Measurements from ENCODE around the gene GLI1. TPM values are rescaled to one million over a fixed set of nuclear protein-coding genes. Genes with fewer than 3 reads are reported as not detected.
"Not testable (repeated sequence)": the region's sequence is repeated elsewhere in the genome, so short reads cannot be mapped to it uniquely, and the experiment has no call there.

Gene GLI1
- total RNA-seq, 1 donor from 2014 or later: 0.16 TPM

GRCh38 chr12:57498132-57498502, 38.5 kb downstream of the GLI1 start:
- no peak for DNase-seq

GRCh38 chr12:57498571-57498970, 39.0 kb downstream of the GLI1 start:
- DNase-seq: no peak

GRCh38 chr12:57500213-57500612, 40.6 kb downstream of the GLI1 start:
- no peak for DNase-seq

DNA sequence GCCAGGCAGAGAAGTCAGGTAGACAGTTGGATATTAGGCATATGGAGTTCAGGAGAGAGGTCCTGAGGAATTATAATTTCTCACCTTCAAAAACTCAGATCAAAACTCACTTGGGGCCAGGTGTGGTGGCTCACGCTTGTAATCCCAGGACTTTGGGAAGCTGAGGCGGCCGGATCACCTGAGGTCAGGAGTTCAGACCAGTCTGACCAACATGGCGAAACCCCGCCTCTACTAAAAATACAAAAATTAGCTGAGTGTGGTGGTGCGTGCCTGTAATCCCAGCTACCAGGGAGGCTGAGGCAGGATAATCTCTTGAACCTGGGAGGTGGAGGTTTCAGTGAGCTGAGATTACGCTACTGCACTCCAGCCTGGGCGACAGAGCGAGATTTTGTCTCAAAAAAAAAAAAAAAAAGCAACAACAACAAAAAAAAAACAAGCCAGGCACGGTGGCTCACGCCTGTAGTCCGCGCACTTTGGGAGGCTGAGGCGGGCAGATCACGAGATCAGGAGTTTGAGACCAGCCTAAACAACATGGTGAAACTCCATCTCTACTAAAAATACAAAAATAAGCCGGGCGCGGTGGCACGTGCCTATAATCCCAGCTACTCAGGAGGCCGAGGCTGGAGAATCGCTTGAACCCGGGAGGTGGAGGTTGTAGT, 42.9 kb downstream of the GLI1 start:
- DNase-seq: not testable (repeated sequence)

DNA sequence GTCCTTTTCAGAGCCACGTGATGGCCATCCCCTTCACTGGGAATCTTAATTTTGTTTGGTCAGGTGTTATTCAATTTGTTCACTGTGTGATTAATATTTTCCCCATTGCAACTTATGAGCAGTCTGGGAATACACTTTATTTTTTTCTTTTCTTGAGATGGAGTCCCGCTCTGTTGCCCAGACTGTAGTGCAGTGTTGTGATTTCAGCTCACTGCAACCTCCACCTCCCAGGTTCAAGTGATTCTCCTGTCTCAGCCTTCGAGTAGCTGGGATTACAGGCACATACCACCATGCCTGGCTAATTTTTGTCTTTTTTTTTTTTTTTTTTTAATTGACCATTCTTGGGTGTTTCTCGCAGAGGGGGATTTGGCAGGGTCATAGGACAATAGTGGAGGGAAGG, 47.0 kb downstream of the GLI1 start:
- not testable (repeated sequence) for DNase-seq

- not testable (repeated sequence) for DNase-seq
Observed at GRCh38 chr12:57507796-57508195, 48.2 kb downstream of the GLI1 start.

- no peak for DNase-seq
Observed at GRCh38 chr12:57511161-57511560, 51.6 kb downstream of the GLI1 start.

- DNase-seq: no peak
Observed at GRCh38 chr12:57511588-57512325, 52.2 kb downstream of the GLI1 start.

- no peak for DNase-seq
Observed at GRCh38 chr12:57512665-57513064, 53.1 kb downstream of the GLI1 start.

- no peak for DNase-seq
Observed at GRCh38 chr12:57513266-57513665, 53.7 kb downstream of the GLI1 start.

GRCh38 chr12:57513677-57514076, 54.1 kb downstream of the GLI1 start:
- not testable (repeated sequence) for DNase-seq

GRCh38 chr12:57514246-57514645, 54.7 kb downstream of the GLI1 start:
- not testable (repeated sequence) for DNase-seq

DNA sequence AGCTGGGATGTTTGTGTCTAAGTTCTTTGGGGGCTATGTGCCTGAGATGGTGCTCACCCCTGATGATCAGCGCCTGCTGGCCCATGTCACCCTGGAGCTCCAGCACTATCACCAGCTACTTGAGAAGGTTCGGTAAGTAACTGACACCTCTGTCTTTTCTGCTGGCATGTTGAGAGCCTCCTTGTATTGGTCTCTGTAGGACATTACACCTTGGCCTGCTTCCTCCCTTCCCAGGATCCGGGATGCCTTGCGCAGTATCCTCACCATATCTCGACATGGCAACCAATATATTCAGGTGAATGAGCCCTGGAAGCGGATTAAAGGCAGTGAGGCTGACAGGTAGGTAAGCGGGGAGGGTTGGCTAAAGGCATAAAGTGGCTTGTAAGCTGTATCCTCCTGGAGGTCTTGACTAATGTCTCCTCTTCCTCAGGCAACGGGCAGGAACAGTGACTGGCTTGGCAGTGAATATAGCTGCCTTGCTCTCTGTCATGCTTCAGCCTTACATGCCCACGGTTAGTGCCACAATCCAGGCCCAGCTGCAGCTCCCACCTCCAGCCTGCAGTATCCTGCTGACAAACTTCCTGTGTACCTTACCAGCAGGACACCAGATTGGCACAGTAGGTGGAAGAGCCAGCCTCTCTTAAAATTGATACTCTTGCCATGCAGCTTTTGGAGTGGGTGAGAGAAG, 55.3 kb downstream of the GLI1 start:
- no peak for DNase-seq

DNA sequence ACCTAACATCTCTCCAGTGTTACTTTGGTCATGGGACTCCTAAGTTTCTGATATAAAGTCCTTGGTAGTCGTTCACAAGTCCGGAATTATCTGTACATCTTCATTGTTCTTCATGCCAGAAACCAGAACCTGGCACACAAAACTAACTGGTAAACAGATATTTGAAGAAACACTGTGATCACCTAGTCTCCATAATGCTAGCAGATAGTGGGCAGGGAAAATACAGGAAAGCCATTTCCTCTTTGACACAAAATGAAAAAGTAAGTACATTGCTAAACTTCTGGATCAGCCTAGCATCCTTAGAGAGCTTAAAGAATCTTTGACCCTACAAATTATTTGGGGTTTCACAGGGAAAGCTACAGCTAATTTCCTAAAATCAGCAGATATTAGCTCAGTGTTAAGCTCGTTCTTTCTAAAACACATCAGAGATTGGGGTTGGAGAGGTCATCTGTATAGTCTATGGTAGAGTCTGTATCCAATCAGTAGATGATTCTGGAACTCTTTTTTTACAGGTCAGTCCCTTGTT, 55.9 kb downstream of the GLI1 start:
- no peak for DNase-seq

DNA sequence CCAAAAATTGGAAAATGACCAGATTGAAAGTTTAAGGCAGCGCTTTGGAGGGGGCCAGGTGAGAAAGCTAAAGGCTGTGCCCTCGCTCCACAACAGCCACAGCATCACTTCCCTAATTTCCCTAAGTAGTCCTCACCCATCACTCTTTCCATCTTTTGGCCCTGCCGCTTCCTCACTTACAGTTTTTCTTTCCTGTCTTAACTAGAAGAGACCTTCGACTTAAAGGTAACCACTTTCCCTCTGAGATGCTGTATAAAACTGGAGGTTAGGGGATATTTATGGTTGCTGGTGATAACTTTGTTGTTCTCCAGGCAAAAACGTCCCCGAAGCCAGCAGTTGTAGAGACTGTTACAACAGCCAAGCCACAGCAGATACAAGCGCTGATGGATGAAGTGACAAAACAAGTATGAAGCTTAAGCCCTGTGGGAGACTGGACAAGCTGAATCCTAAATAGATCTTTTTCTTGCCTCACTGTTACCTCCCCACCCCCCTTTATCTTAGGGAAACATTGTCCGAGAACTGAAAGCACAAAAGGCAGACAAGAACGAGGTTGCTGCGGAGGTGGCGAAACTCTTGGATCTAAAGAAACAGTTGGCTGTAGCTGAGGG, 56.5 kb downstream of the GLI1 start:
- no peak for DNase-seq

- DNase-seq: no peak
Observed at GRCh38 chr12:57516617-57517153, 57.1 kb downstream of the GLI1 start.

DNA sequence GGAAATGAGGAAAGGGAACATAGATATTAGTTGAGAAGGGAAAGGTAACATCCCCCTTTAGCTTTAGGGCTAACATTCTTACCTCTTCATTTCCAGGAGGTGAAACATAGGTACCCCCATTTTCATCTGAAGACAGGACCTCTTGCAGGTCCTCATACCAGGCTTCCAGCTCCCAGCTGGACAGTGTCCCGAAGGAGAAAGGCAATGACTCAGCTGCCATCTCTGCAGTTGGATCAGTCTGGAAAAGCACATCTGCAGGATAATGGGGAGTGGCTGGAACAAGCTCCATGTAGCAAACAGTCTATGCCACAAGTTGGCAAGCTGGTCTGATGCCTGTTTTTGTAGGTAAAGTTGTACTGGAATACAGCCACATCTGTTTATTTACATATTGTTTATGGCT, 57.6 kb downstream of the GLI1 start:
- no peak for DNase-seq

GRCh38 chr12:57517718-57518117, 58.1 kb downstream of the GLI1 start:
- DNase-seq: not testable (repeated sequence)

GRCh38 chr12:57518176-57518919, 58.8 kb downstream of the GLI1 start:
- no peak for DNase-seq

- DNase-seq: no peak
Observed at GRCh38 chr12:57518920-57519795, 59.6 kb downstream of the GLI1 start.

GRCh38 chr12:57519796-57520052, 60.1 kb downstream of the GLI1 start:
- DNase-seq: no peak
